Caki2 (cell line): ENCODE measurements around the gene AATF. TPM values are rescaled to one million over a fixed set of nuclear protein-coding genes. Genes with fewer than 3 reads are reported as not detected.

Experiments
- DNase-seq: peaks from one replicate; pipeline ENCODE4 v3.0.0-alpha.2; 2015; ENCODE audit warnings: low read depth
- in situ Hi-C: cut with HindIII; loops from 2 replicates; pipeline ENCODE4 v1.10.0; 2016; ENCODE audit warnings: low sequenced_read_pairs, low pct_unique_long_range_greater_than_20kb, mixed read lengths
- total RNA-seq: library from RNA; depleted of rRNA; stranded (reverse); fragments of >200 nt; shearing (Covaris generic); gene quantifications from 2 replicates; pipeline ENCODE4 v1.2.3, GENCODE V29; 2014; ENCODE audit warnings: low replicate concordance; rRNA removed

The AATF gene
- total RNA-seq = 49.9 and 72.7 TPM in 2 replicates

- in situ Hi-C loops = no loop called here
Measured at GRCh38 chr17:36948717-36949460, at the start of gene AATF. AATF (plus strand) TSS chr17:36948954; CDS start chr17:36949126, 172 bp downstream.

GRCh38 chr17:36899250-36900159, 49.2 kb upstream of the AATF start:
- in situ Hi-C loops = no loop called here
- no peak for DNase-seq

More at GRCh38 chr17:36948717-36949460, at the start of gene AATF:
- DNase-seq = peak; percentile 96

- in situ Hi-C loops = no loop called here
Measured at GRCh38 chr17:36900160-36900512, 48.6 kb upstream of the AATF start.

GRCh38 chr17:36901506-36901905, 47.2 kb upstream of the AATF start:
- in situ Hi-C loops = no loop called here
- peak; percentile 97 for DNase-seq

More at GRCh38 chr17:36900160-36900512, 48.6 kb upstream of the AATF start:
- no peak for DNase-seq

- no peak for DNase-seq
- in situ Hi-C loops = no loop called here
Measured at GRCh38 chr17:36907407-36907806, 41.3 kb upstream of the AATF start.

- no peak for DNase-seq
- in situ Hi-C loops = no loop called here
Measured at GRCh38 chr17:36910513-36910912, 38.2 kb upstream of the AATF start.

GRCh38 chr17:36911001-36911400, 37.8 kb upstream of the AATF start:
- in situ Hi-C loops = no loop called here
- no peak for DNase-seq

- in situ Hi-C loops = no loop called here
- no peak for DNase-seq
Measured at GRCh38 chr17:36913132-36913531, 35.6 kb upstream of the AATF start.

GRCh38 chr17:36918211-36918691, 30.5 kb upstream of the AATF start:
- in situ Hi-C loops = no loop called here
- DNase-seq = peak; percentile 89

- in situ Hi-C loops = no loop called here
- no peak for DNase-seq
Measured at GRCh38 chr17:36919407-36919968, 29.3 kb upstream of the AATF start.

- peak; percentile 98 for DNase-seq
- in situ Hi-C loops = no loop called here
Measured at GRCh38 chr17:36920032-36921005, 28.4 kb upstream of the AATF start.

GRCh38 chr17:36921095-36921851, 27.5 kb upstream of the AATF start:
- in situ Hi-C loops = no loop called here
- DNase-seq = peak; percentile 96

- no peak for DNase-seq
- in situ Hi-C loops = no loop called here
Measured at GRCh38 chr17:36922175-36922574, 26.6 kb upstream of the AATF start.

- in situ Hi-C loops = no loop called here
- DNase-seq = no peak
Measured at GRCh38 chr17:36923814-36924221, 24.9 kb upstream of the AATF start.

- in situ Hi-C loops = no loop called here
Measured at GRCh38 chr17:36926226-36926625, 22.5 kb upstream of the AATF start.

GRCh38 chr17:36926701-36927100, 22.1 kb upstream of the AATF start:
- in situ Hi-C loops = no loop called here
- no peak for DNase-seq

More at GRCh38 chr17:36926226-36926625, 22.5 kb upstream of the AATF start:
- no peak for DNase-seq
